ENCODE results near the gene RTP2. TPM values are rescaled to one million over a fixed set of nuclear protein-coding genes. Genes with fewer than 3 reads are reported as not detected.

RTP2 gene
- total and polyA plus RNA-seq, 5 donors from 2014 or later: not detected

GRCh38 chr3:187700249-187700648, 2.1 kb downstream of the RTP2 start:
- Histone ChIP-seq H3K27me3 (ENCODE audit: control insufficient read depth, insufficient read depth, low read length) (no peaks in the 10 kb centered on the region), H3K9me3 (ENCODE audit: control insufficient read depth in 2 of 2, low read length in 2 of 2) (no peaks in the 10 kb centered on the region), H3K27ac (ENCODE audit: insufficient read depth, low read length, poor library complexity, severe bottlenecking) (no peak overlapping the region), H3K4me3 (ENCODE audit: low read depth, low read length) (no peak overlapping the region), H3K4me1 (ENCODE audit: control insufficient read depth, insufficient read depth, low read length, poor library complexity, severe bottlenecking) (no peaks in the 10 kb centered on the region), H3K36me3 (ENCODE audit: control insufficient read depth, insufficient read depth, low read length) (no peaks in the 10 kb centered on the region)
- no peaks in the 10 kb centered on the region for H3K9me3 Mint-ChIP-seq
- H3K4me1 Mint-ChIP-seq: no peaks in the 10 kb centered on the region
- peak overlapping the region in 1 of 3 donors; percentile 23 for H3K27ac Mint-ChIP-seq
- no peak for ATAC-seq (ENCODE audit: low read depth in 2 of 2)
- H3K4me3 Mint-ChIP-seq: no peak overlapping the region
- H3K36me3 Mint-ChIP-seq: no peaks in the 10 kb centered on the region
- peaks cover 14% of the 10 kb centered on the region for H3K27me3 Mint-ChIP-seq
- no peak for DNase-seq

- Mint-ChIP-seq H3K27me3 (peaks cover 15% of the 10 kb centered on the region), H3K4me3 (no peak overlapping the region), H3K27ac (no peak overlapping the region), H3K4me1 (no peaks in the 10 kb centered on the region), H3K9me3 (peaks cover 0 to 2% (median 0%) of the 10 kb centered on the region in 7 donors), H3K36me3 (no peaks in the 10 kb centered on the region)
- Histone ChIP-seq H3K4me3 (ENCODE audit: low read depth, low read length) (no peak overlapping the region), H3K36me3 (ENCODE audit: control insufficient read depth, insufficient read depth, low read length) (no peaks in the 10 kb centered on the region), H3K4me1 (ENCODE audit: control insufficient read depth, insufficient read depth, low read length, poor library complexity, severe bottlenecking) (no peaks in the 10 kb centered on the region), H3K9me3 (ENCODE audit: control insufficient read depth in 2 of 2, low read length in 2 of 2) (no peaks in the 10 kb centered on the region), H3K27me3 (ENCODE audit: control insufficient read depth, insufficient read depth, low read length) (no peaks in the 10 kb centered on the region), H3K27ac (ENCODE audit: insufficient read depth, low read length, poor library complexity, severe bottlenecking) (no peak overlapping the region)
- ATAC-seq (ENCODE audit: low read depth in 2 of 2) (no peak), DNase-seq (no peak)
Measured at GRCh38 chr3:187698499-187699399, 3.6 kb downstream of the RTP2 start.

GRCh38 chr3:187696021-187696420, 6.3 kb downstream of the RTP2 start:
- no peaks in the 10 kb centered on the region for H3K36me3 Mint-ChIP-seq
- peak in 1 of 2 donors; percentile 12 for ATAC-seq (ENCODE audit: low read depth in 2 of 2)
- H3K36me3 ChIP-seq (ENCODE audit: control insufficient read depth, insufficient read depth, low read length): no peaks in the 10 kb centered on the region
- H3K9me3 ChIP-seq (ENCODE audit: control insufficient read depth in 2 of 2, low read length in 2 of 2): no peaks in the 10 kb centered on the region
- H3K4me3 Mint-ChIP-seq: no peak overlapping the region
- H3K9me3 Mint-ChIP-seq: peaks cover 0 to 2% (median 0%) of the 10 kb centered on the region in 7 donors
- H3K27me3 Mint-ChIP-seq: peaks cover 15% of the 10 kb centered on the region
- H3K27ac ChIP-seq (ENCODE audit: insufficient read depth, low read length, poor library complexity, severe bottlenecking): no peak overlapping the region
- no peaks in the 10 kb centered on the region for H3K4me1 Mint-ChIP-seq
- H3K4me3 ChIP-seq (ENCODE audit: low read depth, low read length): no peak overlapping the region
- no peak overlapping the region for H3K27ac Mint-ChIP-seq
- no peak for DNase-seq
- H3K4me1 ChIP-seq (ENCODE audit: control insufficient read depth, insufficient read depth, low read length, poor library complexity, severe bottlenecking): no peaks in the 10 kb centered on the region
- H3K27me3 ChIP-seq (ENCODE audit: control insufficient read depth, insufficient read depth, low read length): no peaks in the 10 kb centered on the region

- H3K27ac ChIP-seq (ENCODE audit: insufficient read depth, low read length, poor library complexity, severe bottlenecking): no peak overlapping the region
- H3K4me1 ChIP-seq (ENCODE audit: control insufficient read depth, insufficient read depth, low read length, poor library complexity, severe bottlenecking): no peaks in the 10 kb centered on the region
- peaks cover 5% of the 10 kb centered on the region for H3K27me3 ChIP-seq (ENCODE audit: control insufficient read depth, insufficient read depth, low read length)
- peaks cover 0 to 2% (median 0%) of the 10 kb centered on the region in 7 donors for H3K9me3 Mint-ChIP-seq
- peaks cover 19% of the 10 kb centered on the region for H3K27me3 Mint-ChIP-seq
- no peaks in the 10 kb centered on the region for H3K9me3 ChIP-seq (ENCODE audit: control insufficient read depth in 2 of 2, low read length in 2 of 2)
- H3K27ac Mint-ChIP-seq: peak overlapping the region in 1 of 3 donors; percentile 66
- no peaks in the 10 kb centered on the region for H3K36me3 ChIP-seq (ENCODE audit: control insufficient read depth, insufficient read depth, low read length)
- no peaks in the 10 kb centered on the region for H3K4me1 Mint-ChIP-seq
- no peaks in the 10 kb centered on the region for H3K36me3 Mint-ChIP-seq
- no peak for DNase-seq
- H3K4me3 ChIP-seq (ENCODE audit: low read depth, low read length): no peak overlapping the region
- ATAC-seq (ENCODE audit: low read depth in 2 of 2): no peak
- H3K4me3 Mint-ChIP-seq: no peak overlapping the region
Measured at GRCh38 chr3:187695449-187695848, 6.9 kb downstream of the RTP2 start.

- Histone ChIP-seq H3K4me1 (ENCODE audit: control insufficient read depth, insufficient read depth, low read length, poor library complexity, severe bottlenecking) (no peaks in the 10 kb centered on the region), H3K4me3 (ENCODE audit: low read depth, low read length) (no peak overlapping the region), H3K36me3 (ENCODE audit: control insufficient read depth, insufficient read depth, low read length) (no peaks in the 10 kb centered on the region), H3K27me3 (ENCODE audit: control insufficient read depth, insufficient read depth, low read length) (peaks cover 5% of the 10 kb centered on the region), H3K9me3 (ENCODE audit: control insufficient read depth in 2 of 2, low read length in 2 of 2) (no peaks in the 10 kb centered on the region), H3K27ac (ENCODE audit: insufficient read depth, low read length, poor library complexity, severe bottlenecking) (no peak overlapping the region)
- Mint-ChIP-seq H3K4me3 (no peak overlapping the region), H3K9me3 (peaks cover 0 to 2% (median 0%) of the 10 kb centered on the region in 7 donors), H3K36me3 (no peaks in the 10 kb centered on the region), H3K27me3 (peaks cover 23% of the 10 kb centered on the region), H3K4me1 (no peaks in the 10 kb centered on the region), H3K27ac (no peak overlapping the region)
- no peak for ATAC-seq (ENCODE audit: low read depth in 2 of 2)
- no peak for DNase-seq
Measured at GRCh38 chr3:187694801-187695200, 7.6 kb downstream of the RTP2 start.

GRCh38 chr3:187693431-187693830, 8.9 kb downstream of the RTP2 start:
- ATAC-seq (ENCODE audit: low read depth in 2 of 2) (no peak), DNase-seq (no peak)
- no peaks in the 10 kb centered on the region for H3K9me3 ChIP-seq (ENCODE audit: control insufficient read depth in 2 of 2, low read length in 2 of 2)
- Mint-ChIP-seq H3K27ac (no peak overlapping the region), H3K4me3 (no peak overlapping the region), H3K27me3 (peaks cover 27% of the 10 kb centered on the region), H3K4me1 (no peaks in the 10 kb centered on the region), H3K36me3 (no peaks in the 10 kb centered on the region), H3K9me3 (peaks cover 0 to 2% (median 0%) of the 10 kb centered on the region in 7 donors)
- no peak overlapping the region for H3K27ac ChIP-seq (ENCODE audit: insufficient read depth, low read length, poor library complexity, severe bottlenecking)
- H3K4me1 ChIP-seq (ENCODE audit: control insufficient read depth, insufficient read depth, low read length, poor library complexity, severe bottlenecking): no peaks in the 10 kb centered on the region
- no peak overlapping the region for H3K4me3 ChIP-seq (ENCODE audit: low read depth, low read length)
- H3K27me3 ChIP-seq (ENCODE audit: control insufficient read depth, insufficient read depth, low read length): peaks cover 9% of the 10 kb centered on the region
- no peaks in the 10 kb centered on the region for H3K36me3 ChIP-seq (ENCODE audit: control insufficient read depth, insufficient read depth, low read length)

GRCh38 chr3:187689984-187690383, 12.4 kb downstream of the RTP2 start:
- H3K4me3 Mint-ChIP-seq: no peak overlapping the region
- DNase-seq (no peak), ATAC-seq (ENCODE audit: low read depth in 2 of 2) (no peak)
- no peaks in the 10 kb centered on the region for H3K4me1 Mint-ChIP-seq
- H3K27ac Mint-ChIP-seq: no peak overlapping the region
- peaks cover 16% of the 10 kb centered on the region for H3K27me3 ChIP-seq (ENCODE audit: control insufficient read depth, insufficient read depth, low read length)
- peaks cover 0 to 14% (median 5%) of the 10 kb centered on the region in 7 donors for H3K9me3 Mint-ChIP-seq
- no peaks in the 10 kb centered on the region for H3K4me1 ChIP-seq (ENCODE audit: control insufficient read depth, insufficient read depth, low read length, poor library complexity, severe bottlenecking)
- no peak overlapping the region for H3K27ac ChIP-seq (ENCODE audit: insufficient read depth, low read length, poor library complexity, severe bottlenecking)
- H3K9me3 ChIP-seq (ENCODE audit: control insufficient read depth in 2 of 2, low read length in 2 of 2): peaks cover 0 to 6% of the 10 kb centered on the region in 2 experiments
- peaks cover 36% of the 10 kb centered on the region for H3K27me3 Mint-ChIP-seq
- H3K36me3 Mint-ChIP-seq: no peaks in the 10 kb centered on the region
- no peak overlapping the region for H3K4me3 ChIP-seq (ENCODE audit: low read depth, low read length)
- H3K36me3 ChIP-seq (ENCODE audit: control insufficient read depth, insufficient read depth, low read length): no peaks in the 10 kb centered on the region

Measured in CD4-positive, CD25-positive, alpha-beta regulatory T cell (primary cell).